ENCODE results near the gene TAOK1. TPM values are rescaled to one million over a fixed set of nuclear protein-coding genes. Genes with fewer than 3 reads are reported as not detected.

Gene TAOK1
- total RNA-seq, 1 donor from 2014 or later: 49.1 TPM

DNA sequence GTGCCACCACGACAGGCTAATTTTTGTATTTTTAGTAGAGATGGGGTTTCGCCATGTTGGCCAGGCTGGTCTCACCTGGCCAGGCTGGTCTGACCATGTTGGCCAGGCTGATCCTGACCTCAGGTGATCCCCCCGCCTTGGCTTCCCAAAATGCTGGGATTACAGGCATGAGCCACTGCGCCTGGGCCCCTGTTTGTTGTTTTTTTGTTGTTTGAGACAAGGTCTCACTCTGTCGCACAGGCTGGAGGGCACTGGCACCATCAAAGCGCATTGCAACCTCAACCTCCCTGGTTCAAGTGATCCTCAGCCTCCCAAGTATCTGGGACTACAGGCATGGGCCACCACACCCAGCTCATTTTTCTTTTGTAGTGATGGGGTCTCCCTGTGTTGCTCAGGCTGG, 43.7 kb upstream of the TAOK1 start:
- DNase-seq (ENCODE audit: low read depth): no peak
- Histone ChIP-seq H3K27me3 (ENCODE audit: control insufficient read depth, insufficient read depth, low read length) (peaks cover 4% of the 10 kb centered on the region), H3K4me3 (ENCODE audit: low read depth, low read length) (no peak overlapping the region), H3K36me3 (ENCODE audit: control insufficient read depth, insufficient read depth, low read length) (no peaks in the 10 kb centered on the region)
- no peak for TF ChIP-seq CTCF (IDR thresholded peaks at IDR 0.05; ENCODE audit: insufficient read depth, low read length, poor library complexity, severe bottlenecking)

DNA sequence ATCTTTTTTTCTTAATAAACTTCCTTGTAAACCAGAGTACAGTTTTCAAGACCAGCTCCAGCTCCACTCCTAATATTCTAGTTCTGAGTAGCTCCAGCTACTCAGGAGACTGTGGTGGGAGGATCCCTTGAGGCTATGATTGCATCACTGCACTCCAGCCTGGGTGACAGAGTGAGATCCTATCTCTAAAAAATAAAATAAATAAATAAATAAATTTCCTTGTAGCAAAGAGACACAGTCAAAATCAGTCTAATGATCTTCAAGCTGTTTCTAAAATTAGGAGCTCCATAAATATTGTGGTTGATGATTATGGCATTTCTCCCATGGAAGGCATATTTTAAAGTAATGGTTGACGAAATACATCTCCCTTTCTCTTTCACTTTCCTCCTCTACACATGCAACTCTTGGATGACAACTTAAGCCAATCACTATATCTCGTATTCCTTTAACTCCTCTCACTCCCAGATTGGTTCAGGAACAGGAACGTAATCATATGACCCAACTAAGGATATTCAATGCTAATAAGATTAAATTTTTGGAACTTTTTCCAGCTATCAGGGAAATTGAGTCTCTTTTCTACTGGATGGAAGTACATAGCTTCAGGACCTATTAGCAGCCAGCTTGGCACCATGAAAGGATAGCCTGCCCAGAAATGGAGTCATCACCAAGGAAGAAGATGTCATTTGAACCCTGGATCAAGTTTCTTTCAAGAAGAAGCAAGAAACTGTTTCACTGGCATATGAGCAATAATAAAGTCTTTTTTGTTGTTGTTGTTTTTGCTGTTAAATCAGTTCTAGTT, 42.1 kb upstream of the TAOK1 start:
- no peaks in the 10 kb centered on the region for H3K36me3 ChIP-seq (ENCODE audit: control insufficient read depth, insufficient read depth, low read length)
- H3K4me3 ChIP-seq (ENCODE audit: low read depth, low read length): no peak overlapping the region
- H3K27me3 ChIP-seq (ENCODE audit: control insufficient read depth, insufficient read depth, low read length): peaks cover 4% of the 10 kb centered on the region
- no peak for TF ChIP-seq CTCF (IDR thresholded peaks at IDR 0.05; ENCODE audit: insufficient read depth, low read length, poor library complexity, severe bottlenecking)
- peak; percentile 16 for DNase-seq (ENCODE audit: low read depth)

- DNase-seq (ENCODE audit: low read depth): no peak
- Histone ChIP-seq H3K27me3 (ENCODE audit: control insufficient read depth, insufficient read depth, low read length) (peaks cover 2% of the 10 kb centered on the region), H3K4me3 (ENCODE audit: low read depth, low read length) (no peak overlapping the region), H3K36me3 (ENCODE audit: control insufficient read depth, insufficient read depth, low read length) (no peaks in the 10 kb centered on the region)
- no peak for TF ChIP-seq CTCF (IDR thresholded peaks at IDR 0.05; ENCODE audit: insufficient read depth, low read length, poor library complexity, severe bottlenecking)
These were observed 40.8 kb upstream of the TAOK1 start for GRCh38 chr17:29349409-29349808.

DNA sequence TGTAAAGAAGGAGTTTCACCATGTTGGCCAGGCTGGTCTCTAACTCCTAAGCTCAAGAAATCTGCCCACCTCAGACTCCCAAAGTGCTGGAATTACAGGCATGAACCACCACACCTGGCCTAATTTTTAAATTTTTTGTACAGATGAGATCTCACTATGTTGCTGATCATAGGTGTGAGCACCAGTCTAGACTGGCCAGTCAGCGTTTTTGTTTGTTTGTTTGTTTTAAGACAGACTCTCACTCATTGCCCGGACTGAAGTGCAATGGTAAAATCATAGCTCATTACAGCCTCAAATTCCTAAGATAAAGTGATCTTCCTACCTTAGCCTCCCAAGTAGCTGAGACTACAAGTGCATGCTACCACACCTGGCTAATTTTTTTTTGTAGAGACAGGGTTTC, 38.0 kb upstream of the TAOK1 start:
- H3K4me3 ChIP-seq (ENCODE audit: low read depth, low read length): no peak overlapping the region
- H3K36me3 ChIP-seq (ENCODE audit: control insufficient read depth, insufficient read depth, low read length): no peaks in the 10 kb centered on the region
- no peak for DNase-seq (ENCODE audit: low read depth)
- no peak for TF ChIP-seq CTCF (IDR thresholded peaks at IDR 0.05; ENCODE audit: insufficient read depth, low read length, poor library complexity, severe bottlenecking)
- no peaks in the 10 kb centered on the region for H3K27me3 ChIP-seq (ENCODE audit: control insufficient read depth, insufficient read depth, low read length)

GRCh38 chr17:29357232-29357631, 32.9 kb upstream of the TAOK1 start:
- no peaks in the 10 kb centered on the region for H3K27me3 ChIP-seq (ENCODE audit: control insufficient read depth, insufficient read depth, low read length)
- no peak for TF ChIP-seq CTCF (IDR thresholded peaks at IDR 0.05; ENCODE audit: insufficient read depth, low read length, poor library complexity, severe bottlenecking)
- no peak for DNase-seq (ENCODE audit: low read depth)
- H3K36me3 ChIP-seq (ENCODE audit: control insufficient read depth, insufficient read depth, low read length): no peaks in the 10 kb centered on the region
- no peak overlapping the region for H3K4me3 ChIP-seq (ENCODE audit: low read depth, low read length)

DNA sequence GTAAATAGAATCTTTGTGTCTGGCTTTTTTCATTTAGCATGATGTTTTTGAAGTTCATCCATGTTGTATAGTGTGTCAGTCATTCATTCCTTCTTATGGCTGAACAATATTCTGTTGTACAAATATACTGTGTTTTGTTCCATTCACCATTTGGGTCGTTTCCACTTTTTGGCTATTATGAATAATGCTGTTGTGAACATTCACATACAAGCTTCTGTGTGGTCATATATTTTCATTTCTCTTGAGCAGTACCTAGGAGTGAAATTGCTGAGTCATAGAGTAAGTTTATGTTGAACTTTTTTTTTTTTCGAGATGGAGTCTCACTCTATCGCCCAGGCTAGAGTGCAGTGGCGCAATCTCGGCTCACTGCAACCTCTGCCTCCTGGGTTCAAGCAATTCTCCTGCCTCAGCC, 32.3 kb upstream of the TAOK1 start:
- Histone ChIP-seq H3K36me3 (ENCODE audit: control insufficient read depth, insufficient read depth, low read length) (no peaks in the 10 kb centered on the region), H3K27me3 (ENCODE audit: control insufficient read depth, insufficient read depth, low read length) (no peaks in the 10 kb centered on the region), H3K4me3 (ENCODE audit: low read depth, low read length) (no peak overlapping the region)
- DNase-seq (ENCODE audit: low read depth): no peak
- no peak for TF ChIP-seq CTCF (IDR thresholded peaks at IDR 0.05; ENCODE audit: insufficient read depth, low read length, poor library complexity, severe bottlenecking)

Data from kidney epithelial cell (primary cell).